ENCODE results near the gene SLC15A4.
A peak's percentile ranks its signal among the peaks of the same experiment; 100 is the strongest.
"Not testable (repeated sequence)": the region's sequence is repeated elsewhere in the genome, so short reads cannot be mapped to it uniquely, and the experiment has no call there.

Gene SLC15A4

DNA sequence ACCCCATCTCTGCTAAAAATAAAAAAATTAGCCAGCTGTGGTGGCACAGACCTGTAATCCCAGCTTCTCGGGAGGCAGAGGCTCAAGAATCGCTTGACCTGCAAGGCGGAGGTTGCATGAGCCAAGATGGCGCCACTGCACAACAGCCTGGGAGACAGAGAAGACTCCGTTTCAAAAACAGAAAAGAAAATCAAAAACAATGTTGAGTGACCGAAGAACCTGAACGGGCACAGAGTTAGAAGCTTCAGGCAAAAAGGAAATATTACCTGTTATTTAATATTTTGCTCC lies 33.0 kb upstream of the SLC15A4 start:
- H3K27me3 ChIP-seq (ENCODE audit: control insufficient read depth, insufficient read depth, low read length, poor library complexity, severe bottlenecking): peaks cover 23% of the 10 kb centered on the region
- no peaks in the 10 kb centered on the region for H3K9me3 ChIP-seq (ENCODE audit: control insufficient read depth, low read length)
- WGBS, 2 experiments: 96 to 97% methylated on average over 7 of the region's 7 CpGs
- no peak overlapping the region for H3K27ac ChIP-seq (ENCODE audit: insufficient read depth, low read depth, low read length, poor library complexity, severe bottlenecking)
- H3K36me3 ChIP-seq (ENCODE audit: control insufficient read depth, insufficient read depth, low read length): no peaks in the 10 kb centered on the region
- no peaks in the 10 kb centered on the region for H3K4me1 ChIP-seq (ENCODE audit: control insufficient read depth, insufficient read depth, low read length)
- H3K4me3 ChIP-seq (ENCODE audit: insufficient read depth, low read depth, low read length): no peak overlapping the region

DNA sequence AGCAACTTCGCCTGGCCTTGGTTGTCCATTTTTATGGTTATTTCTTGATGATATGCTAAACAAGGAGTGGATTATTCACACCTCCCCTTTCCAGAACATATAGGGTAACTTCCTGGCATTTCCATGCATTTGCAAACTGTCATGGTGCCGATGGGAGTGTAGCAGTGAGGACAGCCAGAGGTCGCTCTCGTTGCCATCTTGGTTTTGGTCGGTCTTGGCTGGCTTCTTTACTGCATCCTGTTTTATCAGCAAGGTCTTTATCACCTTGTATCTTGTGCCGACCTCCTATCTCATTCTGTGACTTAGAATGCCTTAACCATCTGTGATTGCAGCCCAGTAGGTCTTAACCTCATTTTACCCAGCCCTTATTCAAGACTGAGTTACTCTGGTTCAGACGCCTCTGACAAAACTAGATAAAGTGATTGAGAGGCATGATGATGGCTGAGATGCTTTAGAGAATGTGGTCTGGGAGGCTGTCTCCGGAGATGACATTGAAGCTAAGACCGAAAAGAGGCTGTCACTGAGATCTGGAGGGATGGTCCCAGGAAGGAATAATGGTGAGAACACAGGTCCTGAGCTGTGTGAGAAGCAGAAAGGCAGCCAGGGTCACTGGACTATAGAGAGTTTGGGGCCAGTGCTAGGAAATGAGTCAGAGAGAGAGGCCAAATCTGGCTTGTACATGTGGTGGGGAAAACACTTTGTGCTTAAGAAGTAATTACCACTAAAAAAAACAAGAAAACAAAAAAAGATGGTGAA lies 32.5 kb upstream of the SLC15A4 start:
- no peak overlapping the region for H3K27ac ChIP-seq (ENCODE audit: insufficient read depth, low read depth, low read length, poor library complexity, severe bottlenecking)
- H3K36me3 ChIP-seq (ENCODE audit: control insufficient read depth, insufficient read depth, low read length): no peaks in the 10 kb centered on the region
- H3K4me3 ChIP-seq (ENCODE audit: insufficient read depth, low read depth, low read length): no peak overlapping the region
- no peaks in the 10 kb centered on the region for H3K4me1 ChIP-seq (ENCODE audit: control insufficient read depth, insufficient read depth, low read length)
- WGBS, 2 experiments: 94% methylated on average over 9 of the region's 9 CpGs
- H3K9me3 ChIP-seq (ENCODE audit: control insufficient read depth, low read length): no peaks in the 10 kb centered on the region
- H3K27me3 ChIP-seq (ENCODE audit: control insufficient read depth, insufficient read depth, low read length, poor library complexity, severe bottlenecking): peaks cover 23% of the 10 kb centered on the region

DNA sequence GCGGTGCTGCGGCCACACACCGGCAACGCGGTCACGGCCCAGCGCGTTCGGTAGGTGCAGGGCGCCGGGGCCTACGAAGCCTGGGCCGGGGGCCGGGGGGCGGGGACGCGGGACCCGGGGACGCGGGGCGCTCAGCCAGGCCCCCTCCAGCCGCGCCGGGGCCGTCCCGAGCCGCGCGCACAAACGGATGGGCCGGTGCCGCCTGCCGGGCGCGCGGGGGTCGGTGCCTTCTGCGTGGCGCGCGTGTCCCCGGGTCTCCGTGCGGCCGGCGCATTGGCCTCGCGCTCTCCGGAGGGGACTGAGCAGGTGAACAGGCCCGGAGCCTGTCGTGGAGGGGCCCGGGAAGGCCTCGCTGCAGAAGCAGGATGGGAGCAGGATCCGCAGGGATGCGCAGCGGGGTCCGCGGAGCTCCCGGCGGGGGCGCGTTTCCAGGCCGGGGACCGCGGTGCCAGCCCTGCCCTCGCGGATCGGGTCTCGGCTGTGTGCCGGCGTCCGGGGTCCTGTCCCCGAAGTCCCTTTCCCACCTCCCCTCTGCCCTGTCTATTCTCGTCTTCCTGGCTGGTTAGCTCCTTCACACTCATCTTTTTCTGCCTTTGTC lies 29.9 kb upstream of the SLC15A4 start:
- Histone ChIP-seq H3K4me1 (ENCODE audit: control insufficient read depth, insufficient read depth, low read length) (no peaks in the 10 kb centered on the region), H3K9me3 (ENCODE audit: control insufficient read depth, low read length) (no peaks in the 10 kb centered on the region), H3K27me3 (ENCODE audit: control insufficient read depth, insufficient read depth, low read length, poor library complexity, severe bottlenecking) (peaks cover 23% of the 10 kb centered on the region), H3K36me3 (ENCODE audit: control insufficient read depth, insufficient read depth, low read length) (no peaks in the 10 kb centered on the region), H3K4me3 (ENCODE audit: insufficient read depth, low read depth, low read length) (peak overlapping the region; percentile 57), H3K27ac (ENCODE audit: insufficient read depth, low read depth, low read length, poor library complexity, severe bottlenecking) (peak overlapping the region; percentile 48)
- 0 to 1% methylated on average over 74 of the region's 74 CpGs for WGBS, 2 experiments

DNA sequence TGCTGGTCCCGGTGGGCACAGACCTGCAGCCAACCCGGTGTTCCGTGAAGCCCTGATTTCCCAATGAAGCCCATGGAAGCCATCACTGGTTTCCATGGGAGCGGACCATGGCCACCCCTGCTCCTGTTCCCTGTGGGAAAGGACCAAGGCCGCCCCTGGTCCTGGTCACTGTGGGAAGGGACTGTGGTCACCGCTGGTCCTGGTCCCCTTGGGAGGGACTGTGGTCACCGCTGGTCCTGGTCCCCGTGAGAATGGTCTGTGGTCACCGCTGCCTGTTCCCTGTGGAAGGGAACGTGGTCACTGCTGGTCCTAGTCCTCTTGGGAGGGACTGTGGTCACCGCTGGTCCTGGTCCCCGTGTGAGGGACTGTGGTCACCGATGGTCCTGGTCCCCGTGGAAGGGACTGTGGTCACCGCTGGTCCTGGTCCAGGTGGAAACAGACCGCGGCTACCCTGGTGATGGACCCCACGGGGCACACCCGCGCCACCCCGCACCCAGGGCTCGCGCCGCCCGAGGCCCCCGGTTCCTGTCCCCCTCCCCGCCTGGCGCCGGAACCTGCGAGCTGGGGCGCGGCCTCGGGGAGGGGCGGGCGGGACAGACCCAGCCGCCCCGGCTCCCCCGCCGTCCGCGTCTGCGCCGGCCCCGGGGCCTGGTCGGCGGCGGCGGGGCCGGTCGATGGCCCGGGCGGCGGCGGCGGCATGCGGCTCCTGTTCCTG lies 29.3 kb upstream of the SLC15A4 start, which contains the start of gene GLT1D1:
TSS of gene GLT1D1 (plus strand) at position 594 of the 715 bp plus-strand sequence. CDS start at position 698, 104 bp downstream.
- no peaks in the 10 kb centered on the region for H3K9me3 ChIP-seq (ENCODE audit: control insufficient read depth, low read length)
- 28 to 30% methylated on average over 56 of the region's 56 CpGs for WGBS, 2 experiments
- no peaks in the 10 kb centered on the region for H3K36me3 ChIP-seq (ENCODE audit: control insufficient read depth, insufficient read depth, low read length)
- no peaks in the 10 kb centered on the region for H3K4me1 ChIP-seq (ENCODE audit: control insufficient read depth, insufficient read depth, low read length)
- peak within 1 kb of the TSS; percentile 48 for H3K27ac ChIP-seq (ENCODE audit: insufficient read depth, low read depth, low read length, poor library complexity, severe bottlenecking)
- peaks cover 23% of the 10 kb centered on the region for H3K27me3 ChIP-seq (ENCODE audit: control insufficient read depth, insufficient read depth, low read length, poor library complexity, severe bottlenecking)
- peak within 1 kb of the TSS; percentile 57 for H3K4me3 ChIP-seq (ENCODE audit: insufficient read depth, low read depth, low read length)

DNA sequence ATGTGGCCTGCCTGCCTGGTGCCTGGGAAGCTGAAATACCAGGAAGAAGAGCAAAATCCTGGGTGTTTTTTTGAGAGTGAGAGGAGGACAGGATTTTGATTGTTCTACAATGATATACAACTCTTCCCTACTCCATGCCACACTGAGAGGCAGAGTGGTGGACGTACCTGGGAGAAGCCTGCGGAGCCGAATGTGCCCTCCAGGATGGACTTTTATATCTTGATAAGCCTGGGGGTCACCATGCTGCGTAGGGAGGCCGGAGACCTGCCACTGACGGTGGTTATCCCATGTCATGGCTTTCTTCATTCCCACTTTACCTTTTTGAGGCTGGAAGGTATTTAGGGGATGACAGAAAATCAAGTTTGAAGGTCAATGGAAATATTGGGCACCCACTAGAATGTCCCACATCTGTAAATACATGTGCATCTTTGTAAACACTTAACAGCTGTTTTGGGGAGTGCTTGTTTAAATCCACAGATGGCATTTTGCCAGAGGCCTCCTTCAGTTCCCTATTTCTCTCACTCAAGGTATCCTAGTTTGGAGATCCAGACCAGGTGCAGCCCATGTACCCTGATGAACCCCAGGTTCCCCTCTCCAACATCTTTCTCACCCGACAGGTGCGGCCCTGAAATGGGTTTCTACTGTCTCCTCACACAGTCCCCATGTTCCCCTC lies 28.4 kb upstream of the SLC15A4 start:
- H3K27me3 ChIP-seq (ENCODE audit: control insufficient read depth, insufficient read depth, low read length, poor library complexity, severe bottlenecking): peaks cover 23% of the 10 kb centered on the region
- no peaks in the 10 kb centered on the region for H3K36me3 ChIP-seq (ENCODE audit: control insufficient read depth, insufficient read depth, low read length)
- H3K9me3 ChIP-seq (ENCODE audit: control insufficient read depth, low read length): no peaks in the 10 kb centered on the region
- no peak overlapping the region for H3K4me3 ChIP-seq (ENCODE audit: insufficient read depth, low read depth, low read length)
- H3K27ac ChIP-seq (ENCODE audit: insufficient read depth, low read depth, low read length, poor library complexity, severe bottlenecking): no peak overlapping the region
- no peaks in the 10 kb centered on the region for H3K4me1 ChIP-seq (ENCODE audit: control insufficient read depth, insufficient read depth, low read length)
- WGBS, 2 experiments: 89 to 97% methylated on average over 8 of the region's 8 CpGs

DNA sequence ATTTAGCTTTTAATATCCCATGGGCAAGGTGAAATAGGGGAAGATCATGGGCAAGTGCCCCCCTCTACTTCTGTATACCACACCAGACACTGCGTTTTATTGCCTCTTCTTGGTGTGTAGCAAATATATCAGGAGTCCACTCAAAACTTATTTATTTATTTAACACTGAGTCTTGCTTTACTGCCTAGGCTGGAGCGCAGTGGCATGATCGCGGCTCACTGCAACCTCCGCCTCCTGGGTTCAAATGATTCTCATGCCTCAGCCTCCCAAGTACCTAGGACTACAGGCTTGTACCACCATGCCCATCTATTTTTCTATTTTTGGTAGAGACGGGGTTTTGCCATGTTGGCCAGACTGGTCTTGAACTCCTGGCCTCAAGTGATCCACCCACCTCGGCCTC lies 27.7 kb upstream of the SLC15A4 start:
- not testable (repeated sequence) for H3K9me3 ChIP-seq (ENCODE audit: control insufficient read depth, low read length); H3K27ac ChIP-seq (ENCODE audit: insufficient read depth, low read depth, low read length, poor library complexity, severe bottlenecking); H3K4me3 ChIP-seq (ENCODE audit: insufficient read depth, low read depth, low read length); H3K36me3 ChIP-seq (ENCODE audit: control insufficient read depth, insufficient read depth, low read length); H3K4me1 ChIP-seq (ENCODE audit: control insufficient read depth, insufficient read depth, low read length)
- peaks cover 23% of the 10 kb centered on the region for H3K27me3 ChIP-seq (ENCODE audit: control insufficient read depth, insufficient read depth, low read length, poor library complexity, severe bottlenecking)
- WGBS, 2 experiments: 80% methylated on average over 7 of the region's 7 CpGs

DNA sequence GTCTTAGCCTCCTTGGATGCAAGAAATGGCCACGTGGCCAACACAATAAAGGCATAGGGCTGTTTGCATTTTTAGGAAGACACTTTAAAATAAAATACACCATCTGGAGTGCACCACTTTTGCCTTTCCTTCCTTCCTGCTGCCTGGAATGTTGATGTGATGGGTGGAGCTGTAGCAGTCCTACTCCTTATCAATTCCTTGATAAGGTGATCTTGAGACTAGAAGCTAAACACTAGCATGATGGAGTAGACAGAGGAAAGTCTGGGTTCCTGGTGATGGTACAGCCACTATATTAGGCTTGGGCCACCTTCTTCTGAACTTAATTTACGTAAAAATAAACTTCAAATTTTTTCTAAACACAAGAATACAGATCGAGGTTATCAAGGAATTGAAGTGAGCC lies 26.6 kb upstream of the SLC15A4 start:
- H3K4me3 ChIP-seq (ENCODE audit: insufficient read depth, low read depth, low read length): no peak overlapping the region
- peaks cover 23% of the 10 kb centered on the region for H3K27me3 ChIP-seq (ENCODE audit: control insufficient read depth, insufficient read depth, low read length, poor library complexity, severe bottlenecking)
- H3K27ac ChIP-seq (ENCODE audit: insufficient read depth, low read depth, low read length, poor library complexity, severe bottlenecking): no peak overlapping the region
- H3K4me1 ChIP-seq (ENCODE audit: control insufficient read depth, insufficient read depth, low read length): no peaks in the 10 kb centered on the region
- H3K9me3 ChIP-seq (ENCODE audit: control insufficient read depth, low read length): no peaks in the 10 kb centered on the region
- 93 to 96% methylated on average over 3 of the region's 3 CpGs for WGBS, 2 experiments
- no peaks in the 10 kb centered on the region for H3K36me3 ChIP-seq (ENCODE audit: control insufficient read depth, insufficient read depth, low read length)

DNA sequence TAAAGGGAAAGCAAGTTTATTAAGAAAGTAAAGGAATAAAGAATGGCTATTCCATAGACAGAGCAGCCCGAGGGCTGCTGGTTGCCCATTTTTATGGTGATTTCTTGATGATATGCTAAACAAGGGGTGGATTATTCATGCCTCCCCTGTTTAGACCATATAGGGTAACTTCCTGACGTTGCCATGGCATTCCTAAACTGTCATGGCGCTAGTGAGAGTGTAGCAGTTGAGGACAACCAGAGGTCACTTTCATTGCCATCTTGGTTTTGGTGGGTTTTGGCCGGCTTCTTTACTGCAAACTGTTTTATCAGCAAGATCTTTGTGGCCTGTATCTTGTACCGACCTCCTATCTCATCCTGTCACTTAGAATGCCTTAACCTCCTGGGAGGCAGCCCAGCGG lies 26.0 kb upstream of the SLC15A4 start:
- not testable (repeated sequence) for H3K9me3 ChIP-seq (ENCODE audit: control insufficient read depth, low read length); H3K4me3 ChIP-seq (ENCODE audit: insufficient read depth, low read depth, low read length); H3K27ac ChIP-seq (ENCODE audit: insufficient read depth, low read depth, low read length, poor library complexity, severe bottlenecking); H3K36me3 ChIP-seq (ENCODE audit: control insufficient read depth, insufficient read depth, low read length); H3K4me1 ChIP-seq (ENCODE audit: control insufficient read depth, insufficient read depth, low read length)
- peaks cover 22% of the 10 kb centered on the region for H3K27me3 ChIP-seq (ENCODE audit: control insufficient read depth, insufficient read depth, low read length, poor library complexity, severe bottlenecking)
- 88 to 90% methylated on average over 6 of the region's 6 CpGs for whole genome bisulfite sequencing, 2 experiments

DNA sequence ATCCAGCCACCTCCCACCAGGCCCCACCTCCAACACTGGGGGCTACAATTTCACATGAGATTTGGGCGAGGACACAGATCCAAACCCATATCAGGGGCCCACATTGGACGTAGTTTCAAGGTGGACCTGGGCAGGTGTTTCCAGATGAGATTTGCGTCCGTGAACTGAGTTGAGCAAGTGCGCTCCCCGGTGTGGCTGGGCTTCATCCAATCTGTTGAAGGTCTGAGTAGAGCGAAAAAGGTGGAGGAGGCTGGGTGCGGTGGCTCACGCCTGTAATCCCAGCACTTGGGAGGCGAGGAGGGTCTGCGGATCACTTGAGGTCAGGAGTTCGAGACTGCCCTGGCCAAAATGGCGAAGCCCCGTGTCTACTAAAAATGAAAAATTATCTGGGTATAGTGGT lies 24.6 kb upstream of the SLC15A4 start:
- WGBS, 2 experiments: 95 to 96% methylated on average over 14 of the region's 14 CpGs
- H3K36me3 ChIP-seq (ENCODE audit: control insufficient read depth, insufficient read depth, low read length): no peaks in the 10 kb centered on the region
- H3K9me3 ChIP-seq (ENCODE audit: control insufficient read depth, low read length): no peaks in the 10 kb centered on the region
- H3K4me3 ChIP-seq (ENCODE audit: insufficient read depth, low read depth, low read length): no peak overlapping the region
- peaks cover 10% of the 10 kb centered on the region for H3K27me3 ChIP-seq (ENCODE audit: control insufficient read depth, insufficient read depth, low read length, poor library complexity, severe bottlenecking)
- no peak overlapping the region for H3K27ac ChIP-seq (ENCODE audit: insufficient read depth, low read depth, low read length, poor library complexity, severe bottlenecking)
- no peaks in the 10 kb centered on the region for H3K4me1 ChIP-seq (ENCODE audit: control insufficient read depth, insufficient read depth, low read length)

DNA sequence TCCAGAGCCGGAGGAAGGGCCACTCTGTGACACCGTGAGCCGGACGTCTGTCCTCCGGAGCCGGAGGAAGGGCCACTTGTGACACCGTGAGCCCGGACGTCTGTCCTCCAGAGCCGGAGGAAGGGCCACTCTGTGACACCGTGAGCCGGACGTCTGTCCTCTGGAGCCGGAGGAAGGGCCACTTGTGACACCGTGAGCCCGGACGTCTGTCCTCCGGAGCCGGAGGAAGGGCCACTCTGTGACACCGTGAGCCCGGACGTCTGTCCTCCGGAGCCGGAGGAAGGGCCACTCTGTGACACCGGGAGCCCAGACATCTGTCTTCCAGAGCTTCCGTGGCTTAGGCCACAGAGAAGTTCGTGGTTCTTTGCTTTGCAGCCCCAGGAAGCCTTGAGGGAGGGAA lies 22.9 kb upstream of the SLC15A4 start:
- not testable (repeated sequence) for H3K36me3 ChIP-seq (ENCODE audit: control insufficient read depth, insufficient read depth, low read length); H3K9me3 ChIP-seq (ENCODE audit: control insufficient read depth, low read length); H3K4me3 ChIP-seq (ENCODE audit: insufficient read depth, low read depth, low read length); H3K27ac ChIP-seq (ENCODE audit: insufficient read depth, low read depth, low read length, poor library complexity, severe bottlenecking); H3K27me3 ChIP-seq (ENCODE audit: control insufficient read depth, insufficient read depth, low read length, poor library complexity, severe bottlenecking); H3K4me1 ChIP-seq (ENCODE audit: control insufficient read depth, insufficient read depth, low read length)
- WGBS, 2 experiments: 92% methylated on average over 27 of the region's 27 CpGs
